ENCODE results near the gene HS6ST3. TPM values are rescaled to one million over a fixed set of nuclear protein-coding genes. Genes with fewer than 3 reads are reported as not detected.
A peak's percentile ranks its signal among the peaks of the same experiment; 100 is the strongest.

Gene HS6ST3
- total and polyA plus RNA-seq, 9 of the 15 experiments (the other 6 are each of a cell fraction or from before 2014, with no cell fraction given), result not detected

GRCh38 chr13:96819375-96819774, 729.5 kb downstream of the HS6ST3 start:
- Histone ChIP-seq H3K4me1 (replicated peaks in 1 of 2; ENCODE audit: control insufficient read depth in 2 of 2, insufficient read depth in 2 of 2, low read length in 2 of 2) (no peaks in the 10 kb centered on the region), H3K27ac (ENCODE audit: extremely low read depth, low read depth, low read length) (no peak overlapping the region), H3K9me3 (replicated peaks; ENCODE audit: control insufficient read depth, insufficient read depth, low read depth, low read length) (no peaks in the 10 kb centered on the region), H4K20me1 (replicated peaks; ENCODE audit: control insufficient read depth, insufficient read depth, low read length) (no peaks in the 10 kb centered on the region), H3K27me3 (ENCODE audit: control insufficient read depth in 2 of 2, insufficient read depth in 2 of 2, low read length in 2 of 2) (no peaks in the 10 kb centered on the region), H3K9ac (ENCODE audit: insufficient read depth in 1 of 2, low read depth in 2 of 2, low read length in 2 of 2) (no peak overlapping the region), H2AFZ (ENCODE audit: low read depth, low read length) (no peak overlapping the region), H3K4me2 (ENCODE audit: insufficient read depth, low read length) (no peak overlapping the region), H3K4me3 (no peak overlapping the region), H3K36me3 (ENCODE audit: control insufficient read depth, insufficient read depth, low read length) (no peaks in the 10 kb centered on the region), H3K9me1 (ENCODE audit: control insufficient read depth, insufficient read depth, low read length) (no peaks in the 10 kb centered on the region), H3K79me2 (ENCODE audit: control insufficient read depth, insufficient read depth, low read length) (no peaks in the 10 kb centered on the region)
- BruUV-seq (replicated peaks), result no TSS peak
- in situ Hi-C loops (cut with MboI), result no loop called here
- ChIA-PET CTCF (ENCODE audit: low intra/inter-chr PET ratio) (no interaction called here), POLR2A (interaction anchor here (0.6 kb wide), 1 partner anchor 471 kb away, joined by 3 read pairs; no protein-coding TSS in a partner anchor)
- ATAC-seq (no peak), FAIRE-seq (no peak), DNase-seq (ENCODE audit: extremely low read depth in 1 of 4, low spot score in 3 of 4) (no peak)
- intact Hi-C loops (cut with micrococcal nuclease), result loop anchor here (5.0 kb wide), 1 partner anchor 797 kb away; no protein-coding TSS in a partner anchor
- TF ChIP-seq ZNF316 (IDR thresholded peaks at IDR 0.05) (peak; percentile 63), RCOR1 (IDR thresholded peaks at IDR 0.05; ENCODE audit: borderline replicate concordance in 1 of 2, low read depth in 2 of 2, low read length in 2 of 2) (no peak), MAFF (IDR thresholded peaks at IDR 0.05; ENCODE audit: low read length) (peak; percentile 68), MAFG (tag; conservative IDR thresholded peaks at IDR 0.05) (peak; percentile 61), BCL6 (CRISPR knock-in tag; IDR thresholded peaks at IDR 0.05) (no peak), C11orf30 (IDR thresholded peaks at IDR 0.05; ENCODE audit: low read depth) (peak; percentile 62), MAFK (IDR thresholded peaks at IDR 0.05; ENCODE audit: low read length) (peak; percentile 73)
- WGBS (ENCODE audit: insufficient coverage, low coverage, missing lambda C conversion rate), result 2% methylated on average over 5 of the region's 5 CpGs

- POLR2A ChIA-PET, result interaction anchor here (0.7 kb wide), 1 partner anchor 579 kb away, joined by 3 read pairs; no protein-coding TSS in a partner anchor
- ATAC-seq (no peak), FAIRE-seq (no peak), DNase-seq (ENCODE audit: extremely low read depth in 1 of 4, low spot score in 3 of 4) (no peak)
- Histone ChIP-seq H2AFZ (ENCODE audit: low read depth, low read length) (no peak overlapping the region), H3K27ac (ENCODE audit: extremely low read depth, low read depth, low read length) (no peak overlapping the region), H3K4me3 (no peak overlapping the region), H3K4me1 (replicated peaks in 1 of 2; ENCODE audit: control insufficient read depth in 2 of 2, insufficient read depth in 2 of 2, low read length in 2 of 2) (no peaks in the 10 kb centered on the region), H4K20me1 (replicated peaks; ENCODE audit: control insufficient read depth, insufficient read depth, low read length) (no peaks in the 10 kb centered on the region), H3K36me3 (ENCODE audit: control insufficient read depth, insufficient read depth, low read length) (no peaks in the 10 kb centered on the region), H3K9ac (ENCODE audit: insufficient read depth in 1 of 2, low read depth in 2 of 2, low read length in 2 of 2) (no peak overlapping the region), H3K9me3 (replicated peaks; ENCODE audit: control insufficient read depth, insufficient read depth, low read depth, low read length) (no peaks in the 10 kb centered on the region), H3K4me2 (ENCODE audit: insufficient read depth, low read length) (no peak overlapping the region), H3K27me3 (ENCODE audit: control insufficient read depth in 2 of 2, insufficient read depth in 2 of 2, low read length in 2 of 2) (no peaks in the 10 kb centered on the region), H3K9me1 (ENCODE audit: control insufficient read depth, insufficient read depth, low read length) (no peaks in the 10 kb centered on the region), H3K79me2 (ENCODE audit: control insufficient read depth, insufficient read depth, low read length) (no peaks in the 10 kb centered on the region)
- CTCF ChIA-PET (ENCODE audit: low intra/inter-chr PET ratio), result no interaction called here
- BruUV-seq (replicated peaks), result no TSS peak
- in situ Hi-C loops (cut with MboI) (no loop called here), intact Hi-C loops (cut with micrococcal nuclease) (loop anchor here (5.0 to 10.0 kb wide), 2 partner anchors 146 to 677 kb away; no protein-coding TSS in a partner anchor)
- 0% methylated on average over 1 of the region's 1 CpG for WGBS (ENCODE audit: insufficient coverage, low coverage, missing lambda C conversion rate)
- TF ChIP-seq ZFP36 (IDR thresholded peaks at IDR 0.05; ENCODE audit: low read depth, low read length, partially characterized antibody) (no peak), EZH2 (IDR thresholded peaks at IDR 0.05; ENCODE audit: borderline replicate concordance, low read depth, low read length) (no peak), GTF3C2 (IDR thresholded peaks at IDR 0.05; ENCODE audit: borderline replicate concordance, extremely low read depth, insufficient read length) (no peak)
Observed at GRCh38 chr13:96821381-96821780, 731.5 kb downstream of the HS6ST3 start.
